HEK293 (cell line): ENCODE measurements around the gene GINS1.

Source experiments
- TCF7L2 ChIP-seq: IDR thresholded peaks from 2 replicates; pipeline ENCODE4 v1.6.1; 2011; ENCODE audit warnings: low read depth, mild to moderate bottlenecking, inconsistent platforms, low read length, moderate library complexity, borderline replicate concordance
- ZNF146 ChIP-seq: fragments of 450-650 bp; formaldehyde crosslinking; IDR thresholded peaks from 2 replicates; pipeline ENCODE4 v1.5.1; 2016; ENCODE audit warnings: missing biosample characterization, missing genetic modification characterization
- ZNF211 ChIP-seq: fragments of 450-650 bp; formaldehyde crosslinking; IDR thresholded peaks from 2 replicates; pipeline ENCODE4 v1.5.1; 2016; ENCODE audit warnings: low read depth, missing biosample characterization, missing genetic modification characterization
- TF ChIP-seq, protein P1 (sequence below): fragments of 450-650 bp; formaldehyde crosslinking; IDR thresholded peaks from 2 replicates; pipeline ENCODE4 v1.5.1; 2016; ENCODE audit warnings: missing biosample characterization, missing genetic modification characterization
- TF ChIP-seq, protein P2 (sequence below): fragments of 450-650 bp; formaldehyde crosslinking; IDR thresholded peaks from 2 replicates; pipeline ENCODE4 v1.5.1; 2016; ENCODE audit warnings: missing biosample characterization, missing genetic modification characterization

DNA sequence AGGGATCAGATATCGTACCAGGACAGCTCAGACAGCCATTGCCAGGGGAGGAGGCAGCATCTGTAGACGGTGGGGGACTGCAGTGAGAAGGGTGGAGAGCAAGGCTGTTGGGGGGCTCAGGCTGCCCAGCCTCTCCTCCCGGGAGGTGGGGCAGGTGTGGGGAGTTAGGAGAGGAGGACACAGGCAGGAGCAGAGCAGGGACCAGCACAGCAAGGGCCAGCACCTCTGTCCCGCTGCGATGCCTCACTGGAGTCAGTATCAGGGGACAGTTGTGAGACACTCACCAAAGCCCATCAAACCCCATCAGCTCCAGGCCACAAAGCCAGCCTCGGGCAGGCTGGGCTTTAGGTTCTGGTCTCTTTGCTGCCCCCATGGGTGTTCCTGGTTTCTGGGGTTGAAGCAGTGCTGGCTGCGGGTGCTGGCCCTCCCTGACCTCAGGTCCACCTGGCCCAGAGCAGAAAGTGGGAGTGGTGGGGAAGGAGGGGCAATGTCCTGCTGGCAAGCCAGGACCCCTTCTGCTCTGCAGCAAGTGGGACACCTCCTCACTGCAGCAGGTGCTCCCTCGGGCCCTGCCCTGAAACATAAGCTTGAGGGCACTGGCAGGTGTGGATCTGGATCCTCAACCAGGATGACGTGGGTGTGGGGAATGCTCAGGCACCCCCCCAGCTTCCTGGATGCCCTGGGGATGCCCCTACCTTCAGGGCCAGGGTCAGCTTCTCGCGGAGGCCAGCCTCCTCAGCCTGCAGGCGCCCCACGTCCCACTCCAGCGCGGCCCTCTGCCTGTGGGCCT lies 83.4 kb downstream of the GINS1 start:
- TF ChIP-seq, protein P1, sequence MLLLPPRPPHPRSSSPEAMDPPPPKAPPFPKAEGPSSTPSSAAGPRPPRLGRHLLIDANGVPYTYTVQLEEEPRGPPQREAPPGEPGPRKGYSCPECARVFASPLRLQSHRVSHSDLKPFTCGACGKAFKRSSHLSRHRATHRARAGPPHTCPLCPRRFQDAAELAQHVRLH (tag by site-specific recombination), result no peak
- TF ChIP-seq, protein P2, sequence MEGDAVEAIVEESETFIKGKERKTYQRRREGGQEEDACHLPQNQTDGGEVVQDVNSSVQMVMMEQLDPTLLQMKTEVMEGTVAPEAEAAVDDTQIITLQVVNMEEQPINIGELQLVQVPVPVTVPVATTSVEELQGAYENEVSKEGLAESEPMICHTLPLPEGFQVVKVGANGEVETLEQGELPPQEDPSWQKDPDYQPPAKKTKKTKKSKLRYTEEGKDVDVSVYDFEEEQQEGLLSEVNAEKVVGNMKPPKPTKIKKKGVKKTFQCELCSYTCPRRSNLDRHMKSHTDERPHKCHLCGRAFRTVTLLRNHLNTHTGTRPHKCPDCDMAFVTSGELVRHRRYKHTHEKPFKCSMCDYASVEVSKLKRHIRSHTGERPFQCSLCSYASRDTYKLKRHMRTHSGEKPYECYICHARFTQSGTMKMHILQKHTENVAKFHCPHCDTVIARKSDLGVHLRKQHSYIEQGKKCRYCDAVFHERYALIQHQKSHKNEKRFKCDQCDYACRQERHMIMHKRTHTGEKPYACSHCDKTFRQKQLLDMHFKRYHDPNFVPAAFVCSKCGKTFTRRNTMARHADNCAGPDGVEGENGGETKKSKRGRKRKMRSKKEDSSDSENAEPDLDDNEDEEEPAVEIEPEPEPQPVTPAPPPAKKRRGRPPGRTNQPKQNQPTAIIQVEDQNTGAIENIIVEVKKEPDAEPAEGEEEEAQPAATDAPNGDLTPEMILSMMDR (tag by site-specific recombination), result no peak
- TF ChIP-seq TCF7L2, result no peak
- TF ChIP-seq ZNF146 (tag by site-specific recombination), result no peak
- TF ChIP-seq ZNF211, result no peak
